PC-3 (cell line): ENCODE measurements around the gene STK39. TPM values are rescaled to one million over a fixed set of nuclear protein-coding genes. Genes with fewer than 3 reads are reported as not detected.

Experiments
- ATAC-seq: fragments of 200-7000 bp; cut with Tn5 transposase; 2 replicates; pipeline ENCODE4 v1.9.1; 2020; ENCODE audit warnings: mild to moderate bottlenecking, moderate library complexity
- BruUV-seq: library from RNA; stranded (reverse); fragments of 400-500 nt; replicated peaks from 2 replicates; lab custom pipeline; 2021; lab: Mats Ljungman, UMichigan
- CTCF ChIA-PET: fragments of 300-600 bp; sonication (Branson Sonifier 250); formaldehyde crosslinking; loops from one replicate; lab custom pipeline; 2022; ENCODE audit warnings: antibody characterized with exemption; lab: Charles Lee
- POLR2A ChIA-PET: fragments of 300-600 bp; sonication (Branson Sonifier 250); formaldehyde crosslinking; loops from one replicate; lab custom pipeline; 2022; ENCODE audit warnings: antibody characterized with exemption; ENCODE audit not compliant: unreplicated experiment; lab: Charles Lee
- DNase-seq: peaks from one replicate; pipeline ENCODE4 v3.0.0-alpha.2; 2015
- H2AFZ ChIP-seq: fragments of 300-600 bp; sonication (generic); 2 replicates; pipeline ENCODE4 v1.6.0; 2016; ENCODE audit warnings: antibody characterized with exemption, low read length
- H3F3A ChIP-seq: fragments of 300-600 bp; sonication (generic); one replicate; pipeline ENCODE4 v1.6.0; 2017; ENCODE audit warnings: antibody characterized with exemption, low read length, control low read depth, mild to moderate bottlenecking; ENCODE audit not compliant: unreplicated experiment
- H3K27ac ChIP-seq: fragments of 300-600 bp; sonication (generic); 2 replicates; pipeline ENCODE4 v1.5.1; 2016; ENCODE audit warnings: mild to moderate bottlenecking, low read length
- H3K27me3 ChIP-seq: fragments of 300-600 bp; sonication (generic); 2 replicates; pipeline ENCODE4 v1.6.1; 2016; ENCODE audit warnings: low read length, mixed read lengths
- H3K36me3 ChIP-seq: fragments of 300-600 bp; sonication (generic); 2 replicates; pipeline ENCODE4 v1.6.1; 2016; ENCODE audit warnings: low read depth, mixed run types, low read length, mixed read lengths
- H3K4me1 ChIP-seq: fragments of 300-600 bp; sonication (generic); 2 replicates; pipeline ENCODE4 v1.5.1; 2016; ENCODE audit warnings: low read length; ENCODE audit not compliant: insufficient read depth
- H3K4me2 ChIP-seq: fragments of 300-600 bp; sonication (generic); 2 replicates; pipeline ENCODE4 v1.6.0; 2016; ENCODE audit warnings: low read length
- H3K4me3 ChIP-seq: fragments of 300-600 bp; sonication (generic); 2 replicates; pipeline ENCODE4 v1.5.1; 2016; ENCODE audit warnings: mild to moderate bottlenecking, low read length, mixed read lengths
- H3K79me2 ChIP-seq: fragments of 300-600 bp; sonication (generic); 2 replicates; pipeline ENCODE4 v1.6.1; 2017; ENCODE audit warnings: low read length, mixed read lengths
- H3K9ac ChIP-seq: fragments of 300-600 bp; sonication (generic); 2 replicates; pipeline ENCODE4 v1.6.0; 2016; ENCODE audit warnings: mild to moderate bottlenecking, low read length
- H3K9me2 ChIP-seq: fragments of 300-600 bp; sonication (generic); replicated peaks from 2 replicates; pipeline ENCODE4 v1.6.1; 2016; ENCODE audit warnings: mixed run types, low read length, mixed read lengths
- H3K9me3 ChIP-seq: fragments of 300-600 bp; sonication (generic); 2 replicates; pipeline ENCODE4 v1.6.1; 2016; ENCODE audit warnings: low read length, mixed read lengths
- H4K20me1 ChIP-seq: fragments of 300-600 bp; sonication (generic); 2 replicates; pipeline ENCODE4 v1.6.1; 2016; ENCODE audit warnings: low read length, mixed read lengths
- EZH2 ChIP-seq: fragments of 300-600 bp; sonication (generic); IDR thresholded peaks from one replicate; pipeline ENCODE4 v1.6.1; 2017; ENCODE audit warnings: antibody characterized with exemption, mild to moderate bottlenecking, low read length; ENCODE audit not compliant: unreplicated experiment
- EZH2phosphoT487 ChIP-seq: fragments of 300-600 bp; sonication (generic); IDR thresholded peaks from 2 replicates; pipeline ENCODE4 v1.6.1; 2018; ENCODE audit warnings: mild to moderate bottlenecking, antibody characterized with exemption, low read length, borderline replicate concordance
- intact Hi-C: fragments of 100-400 bp; cut with micrococcal nuclease; formaldehyde crosslinking; loops from 2 replicates; pipeline ENCODE4 v1.9.0; 2023
- total RNA-seq: library from RNA; depleted of rRNA; stranded (reverse); fragments of >200 nt; gene quantifications from 2 replicates; pipeline ENCODE4 v1.2.3, GENCODE V29; 2014
- TF ChIP-seq, protein P1 (sequence below): fragments of 300-600 bp; sonication (generic); conservative IDR thresholded peaks from 2 replicates; pipeline ENCODE4 v1.5.1; 2017; ENCODE audit warnings: antibody characterized with exemption, low read depth, mild to moderate bottlenecking, low read length

Gene STK39
- total RNA-seq, 1 experiment from 2014 or later: 17.9 TPM

DNA sequence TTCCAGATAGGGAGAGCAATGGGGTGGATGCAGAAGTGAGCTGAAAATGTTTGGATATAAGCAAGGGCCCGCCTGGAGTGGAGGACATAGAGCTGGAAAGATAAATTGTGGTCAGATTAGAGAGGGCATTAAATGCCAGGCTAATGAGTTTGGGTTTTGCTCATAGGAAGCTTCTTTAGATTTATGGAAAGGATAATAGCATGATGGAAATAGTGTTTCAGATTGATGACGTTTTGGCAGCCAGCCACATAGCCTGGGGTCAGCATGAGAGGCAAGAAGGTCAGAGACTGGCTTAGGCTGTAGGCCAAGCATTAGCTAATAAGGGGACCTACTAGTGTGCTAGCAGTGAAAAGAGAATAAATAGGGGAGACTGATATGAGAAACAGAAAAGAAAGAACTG, 321.6 kb downstream of the STK39 start:
- H3K79me2 ChIP-seq: no peaks in the 10 kb centered on the region
- H3F3A ChIP-seq: no peaks in the 10 kb centered on the region
- BruUV-seq: no TSS peak
- H3K9me2 ChIP-seq: no peaks in the 10 kb centered on the region
- H3K9me3 ChIP-seq: no peaks in the 10 kb centered on the region
- TF ChIP-seq EZH2: no peak
- TF ChIP-seq EZH2phosphoT487: no peak
- TF ChIP-seq, protein P1, sequence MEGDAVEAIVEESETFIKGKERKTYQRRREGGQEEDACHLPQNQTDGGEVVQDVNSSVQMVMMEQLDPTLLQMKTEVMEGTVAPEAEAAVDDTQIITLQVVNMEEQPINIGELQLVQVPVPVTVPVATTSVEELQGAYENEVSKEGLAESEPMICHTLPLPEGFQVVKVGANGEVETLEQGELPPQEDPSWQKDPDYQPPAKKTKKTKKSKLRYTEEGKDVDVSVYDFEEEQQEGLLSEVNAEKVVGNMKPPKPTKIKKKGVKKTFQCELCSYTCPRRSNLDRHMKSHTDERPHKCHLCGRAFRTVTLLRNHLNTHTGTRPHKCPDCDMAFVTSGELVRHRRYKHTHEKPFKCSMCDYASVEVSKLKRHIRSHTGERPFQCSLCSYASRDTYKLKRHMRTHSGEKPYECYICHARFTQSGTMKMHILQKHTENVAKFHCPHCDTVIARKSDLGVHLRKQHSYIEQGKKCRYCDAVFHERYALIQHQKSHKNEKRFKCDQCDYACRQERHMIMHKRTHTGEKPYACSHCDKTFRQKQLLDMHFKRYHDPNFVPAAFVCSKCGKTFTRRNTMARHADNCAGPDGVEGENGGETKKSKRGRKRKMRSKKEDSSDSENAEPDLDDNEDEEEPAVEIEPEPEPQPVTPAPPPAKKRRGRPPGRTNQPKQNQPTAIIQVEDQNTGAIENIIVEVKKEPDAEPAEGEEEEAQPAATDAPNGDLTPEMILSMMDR: no peak
- H3K4me3 ChIP-seq: no peak overlapping the region
- 0 out of 2 replicates have a peak, but pooled peaks cover 5% of the 10 kb centered on the region for H3K4me1 ChIP-seq
- ATAC-seq (no peak), DNase-seq (no peak)
- CTCF ChIA-PET: no interaction called here
- intact Hi-C loops: no loop called here
- no peak overlapping the region for H3K27ac ChIP-seq
- no peak overlapping the region for H3K9ac ChIP-seq
- H4K20me1 ChIP-seq: no peaks in the 10 kb centered on the region
- H3K36me3 ChIP-seq: no peaks in the 10 kb centered on the region
- POLR2A ChIA-PET: no interaction called here
- peaks cover 27% of the 10 kb centered on the region for H3K27me3 ChIP-seq
- no peak overlapping the region for H2AFZ ChIP-seq
- H3K4me2 ChIP-seq: no peak overlapping the region

DNA sequence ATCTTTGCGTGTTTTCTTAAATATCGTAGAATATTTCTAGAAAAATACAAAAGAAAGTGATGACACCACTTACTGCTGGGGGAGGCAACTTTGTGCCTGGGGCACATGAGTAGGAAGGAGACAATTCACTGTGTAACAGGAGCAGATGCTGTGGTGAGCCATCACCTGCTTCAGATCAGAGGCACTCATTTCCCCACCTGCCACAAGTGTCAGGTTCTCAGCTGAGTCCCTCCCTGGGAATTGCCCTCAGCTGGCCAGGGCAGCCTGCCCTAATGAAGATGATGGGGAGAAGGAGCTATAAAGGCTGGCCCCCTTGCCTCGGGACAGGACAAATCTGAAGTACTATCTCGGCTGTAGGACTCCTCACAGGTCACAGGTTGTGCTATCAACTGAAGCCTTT, 322.8 kb downstream of the STK39 start:
- intact Hi-C loops: no loop called here
- ChIA-PET POLR2A (no interaction called here), CTCF (no interaction called here)
- no peak overlapping the region for H3K4me2 ChIP-seq
- H3K27ac ChIP-seq: no peak overlapping the region
- no peaks in the 10 kb centered on the region for H3K9me2 ChIP-seq
- ATAC-seq (0 out of 2 replicates have a peak, but pooled peaks have one; percentile 33), DNase-seq (peak; percentile 9)
- H3F3A ChIP-seq: no peaks in the 10 kb centered on the region
- peaks cover 16% of the 10 kb centered on the region for H3K27me3 ChIP-seq
- no peak overlapping the region for H2AFZ ChIP-seq
- TF ChIP-seq, protein P1: no peak
- TF ChIP-seq EZH2 (no peak), EZH2phosphoT487 (no peak)
- no TSS peak for BruUV-seq
- no peaks in the 10 kb centered on the region for H3K36me3 ChIP-seq
- H3K79me2 ChIP-seq: no peaks in the 10 kb centered on the region
- no peaks in the 10 kb centered on the region for H3K9me3 ChIP-seq
- 0 out of 2 replicates have a peak, but pooled peaks cover 5% of the 10 kb centered on the region for H3K4me1 ChIP-seq
- no peak overlapping the region for H3K4me3 ChIP-seq
- H3K9ac ChIP-seq: no peak overlapping the region
- no peaks in the 10 kb centered on the region for H4K20me1 ChIP-seq

DNA sequence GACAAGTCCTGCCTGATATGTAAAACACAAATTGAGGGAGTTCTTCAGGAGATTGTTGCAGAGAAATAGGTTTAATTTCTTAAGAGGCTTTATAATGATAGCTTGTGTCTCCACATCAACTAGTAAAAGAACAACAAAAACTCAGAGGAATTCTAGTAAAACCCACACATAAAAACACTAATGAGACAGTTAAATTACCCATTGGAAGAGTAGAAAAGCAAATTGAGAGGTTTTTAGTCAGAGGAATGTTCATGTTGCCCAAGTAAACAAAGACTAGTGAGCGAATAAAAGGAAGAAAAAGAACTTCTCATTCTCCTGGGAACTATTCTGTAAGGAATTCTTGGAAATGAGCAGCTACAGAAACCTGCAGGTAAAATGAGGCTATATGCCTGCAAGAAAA, 330.6 kb downstream of the STK39 start:
- CTCF ChIA-PET: no interaction called here
- Histone ChIP-seq H3K79me2 (no peaks in the 10 kb centered on the region), H3K4me1 (no peaks in the 10 kb centered on the region), H3K4me3 (no peak overlapping the region), H3K9ac (no peak overlapping the region), H3F3A (no peaks in the 10 kb centered on the region), H3K27me3 (peaks cover 18% of the 10 kb centered on the region; the same call in 1 of the 2 replicates), H3K9me2 (no peaks in the 10 kb centered on the region), H4K20me1 (no peaks in the 10 kb centered on the region), H3K9me3 (no peaks in the 10 kb centered on the region), H3K36me3 (no peaks in the 10 kb centered on the region), H2AFZ (no peak overlapping the region), H3K27ac (no peak overlapping the region), H3K4me2 (no peak overlapping the region)
- no peak for ATAC-seq
- no peak for DNase-seq
- POLR2A ChIA-PET: no interaction called here
- intact Hi-C loops: no loop called here
- no peak for TF ChIP-seq EZH2
- TF ChIP-seq EZH2phosphoT487: no peak
- BruUV-seq: no TSS peak
